AG04449 (cell line): ENCODE results near the gene TP53I13.

Source experiments
- CTCF ChIA-PET: fragments of 350-600 bp; formaldehyde crosslinking; extraction: SDS; loops from one replicate; lab custom pipeline; 2021; ENCODE audit warnings: antibody characterized with exemption; lab: Yijun Ruan, JAX
- POLR2A ChIA-PET: fragments of 400-600, 350-600 bp; formaldehyde crosslinking; extraction: SDS; loops from one replicate; lab custom pipeline; 2020; ENCODE audit warnings: antibody characterized with exemption, inconsistent platforms; lab: Yijun Ruan, JAX
- DNase-seq: peaks from one replicate; pipeline ENCODE4 v3.0.0-alpha.2; 2010; ENCODE audit warnings: low read depth, low spot score
- H3K4me3 ChIP-seq: 2 replicates; pipeline ENCODE4 v1.5.1; 2011; ENCODE audit warnings: low read depth, mild to moderate bottlenecking, control low read depth, low read length
- TF ChIP-seq, protein P1 (sequence below): IDR thresholded peaks from one replicate; pipeline ENCODE4 v1.5.1; 2011; ENCODE audit warnings: mild to moderate bottlenecking, moderate library complexity, low read length, control low read depth, inconsistent platforms; ENCODE audit not compliant: insufficient read depth; ENCODE audit errors: missing control alignments

Gene TP53I13

GRCh38 chr17:29612404-29613280 lies 44.1 kb downstream of the TP53I13 start:
- ChIA-PET POLR2A (no interaction called here), CTCF (interaction anchor here (0.8 to 9.4 kb wide), 14 partner anchors 7 to 319 kb away, joined by 3 to 210 read pairs (median 6); partner anchors contain the start of genes ANKRD13B, CORO6 and TP53I13)
- TF ChIP-seq, protein P1, sequence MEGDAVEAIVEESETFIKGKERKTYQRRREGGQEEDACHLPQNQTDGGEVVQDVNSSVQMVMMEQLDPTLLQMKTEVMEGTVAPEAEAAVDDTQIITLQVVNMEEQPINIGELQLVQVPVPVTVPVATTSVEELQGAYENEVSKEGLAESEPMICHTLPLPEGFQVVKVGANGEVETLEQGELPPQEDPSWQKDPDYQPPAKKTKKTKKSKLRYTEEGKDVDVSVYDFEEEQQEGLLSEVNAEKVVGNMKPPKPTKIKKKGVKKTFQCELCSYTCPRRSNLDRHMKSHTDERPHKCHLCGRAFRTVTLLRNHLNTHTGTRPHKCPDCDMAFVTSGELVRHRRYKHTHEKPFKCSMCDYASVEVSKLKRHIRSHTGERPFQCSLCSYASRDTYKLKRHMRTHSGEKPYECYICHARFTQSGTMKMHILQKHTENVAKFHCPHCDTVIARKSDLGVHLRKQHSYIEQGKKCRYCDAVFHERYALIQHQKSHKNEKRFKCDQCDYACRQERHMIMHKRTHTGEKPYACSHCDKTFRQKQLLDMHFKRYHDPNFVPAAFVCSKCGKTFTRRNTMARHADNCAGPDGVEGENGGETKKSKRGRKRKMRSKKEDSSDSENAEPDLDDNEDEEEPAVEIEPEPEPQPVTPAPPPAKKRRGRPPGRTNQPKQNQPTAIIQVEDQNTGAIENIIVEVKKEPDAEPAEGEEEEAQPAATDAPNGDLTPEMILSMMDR = no peak
- DNase-seq = no peak
- no peak overlapping the region; the same call in 1 of the 2 replicates for H3K4me3 ChIP-seq

- CTCF ChIA-PET = interaction anchor here (0.8 to 9.4 kb wide), 13 partner anchors 8 to 480 kb away, joined by 3 to 210 read pairs (median 6); partner anchors contain the start of genes ANKRD13B, CORO6 and TP53I13
- TF ChIP-seq, protein P1 = peak; percentile 91
- peak overlapping the region; percentile 40 for H3K4me3 ChIP-seq
- POLR2A ChIA-PET = interaction anchor here (0.5 to 0.6 kb wide), 2 partner anchors 265 to 321 kb away, joined by 3 read pairs; no protein-coding TSS in a partner anchor
- no peak for DNase-seq
These were observed 44.9 kb downstream of the TP53I13 start for GRCh38 chr17:29613352-29613837.

- peak overlapping the region; percentile 40 for H3K4me3 ChIP-seq
- no peak for DNase-seq
- TF ChIP-seq, protein P1 = no peak
- CTCF ChIA-PET = interaction anchor here (0.8 to 9.4 kb wide), 13 partner anchors 9 to 480 kb away, joined by 3 to 210 read pairs (median 6); partner anchors contain the start of genes ANKRD13B, CORO6 and TP53I13
- POLR2A ChIA-PET = interaction anchor here (0.5 to 0.6 kb wide), 2 partner anchors 265 to 321 kb away, joined by 3 read pairs; no protein-coding TSS in a partner anchor
These were observed 45.4 kb downstream of the TP53I13 start for GRCh38 chr17:29613856-29614255.

DNA sequence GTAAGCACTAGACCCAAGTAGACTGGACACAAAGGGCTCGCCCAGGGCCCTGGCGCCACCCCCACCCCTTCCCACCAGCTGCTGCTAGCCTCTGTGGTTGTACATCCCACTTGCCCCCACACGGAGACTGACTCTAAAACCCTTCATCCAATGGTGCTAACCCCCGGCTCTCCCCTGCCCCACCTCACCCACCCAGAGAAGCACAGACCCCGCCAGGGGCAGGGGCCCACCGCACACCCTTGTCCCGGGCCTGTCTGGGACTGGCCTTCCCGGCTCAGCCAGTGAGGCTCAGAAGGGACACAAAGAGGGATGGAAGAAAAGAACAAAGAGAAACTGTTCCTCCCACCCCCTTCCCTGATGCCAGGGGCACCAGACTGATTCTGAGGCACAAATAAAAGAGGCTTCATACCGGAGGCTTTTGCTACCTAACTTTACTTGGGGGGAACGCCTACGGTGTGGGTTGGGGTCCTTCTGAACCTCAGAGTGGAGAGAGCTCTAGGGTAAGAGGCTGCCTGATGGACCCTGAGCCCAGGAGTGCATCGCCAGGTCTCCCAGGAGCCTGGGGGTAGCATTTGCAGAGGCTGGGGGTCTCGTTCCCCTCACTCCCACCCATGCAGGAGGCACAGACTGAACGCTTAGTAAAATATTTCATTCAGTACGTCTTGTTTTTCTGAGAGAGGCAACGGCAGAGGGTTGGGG lies 46.0 kb downstream of the TP53I13 start:
- no peak overlapping the region for H3K4me3 ChIP-seq
- DNase-seq = no peak
- POLR2A ChIA-PET = no interaction called here
- TF ChIP-seq, protein P1 = no peak
- CTCF ChIA-PET = interaction anchor here (1.0 to 12.9 kb wide), 13 partner anchors 9 to 317 kb away, joined by 3 to 210 read pairs (median 16); partner anchors contain the start of genes ANKRD13B, CORO6 and SSH2

DNA sequence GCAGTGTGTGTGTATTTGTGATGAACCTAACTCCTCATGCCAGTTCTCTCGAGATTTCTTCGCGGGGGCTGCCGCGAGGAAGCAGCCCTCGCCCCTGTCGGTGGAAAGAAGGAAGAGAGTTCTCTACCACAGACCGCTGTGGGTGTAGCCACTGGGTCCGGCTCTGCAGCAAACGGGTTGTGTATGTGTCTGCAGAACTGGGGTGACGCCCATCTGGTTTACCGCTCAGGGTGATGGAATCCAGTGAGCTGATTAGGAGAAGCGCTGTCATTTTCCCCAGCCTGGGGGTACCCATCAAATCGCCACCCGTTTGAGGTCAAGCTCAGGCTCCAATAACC lies 46.5 kb downstream of the TP53I13 start:
- DNase-seq = no peak
- ChIA-PET CTCF (interaction anchor here (1.0 to 12.9 kb wide), 13 partner anchors 8 to 490 kb away, joined by 3 to 210 read pairs (median 16); partner anchors contain the start of genes ANKRD13B, CORO6 and SSH2), POLR2A (interaction anchor here (0.7 to 1.0 kb wide), 2 partner anchors 27 to 239 kb away, joined by 3 read pairs; no protein-coding TSS in a partner anchor)
- H3K4me3 ChIP-seq = peak overlapping the region; percentile 39
- TF ChIP-seq, protein P1 = no peak
